ENCODE results near the gene PANK1.
A peak's percentile ranks its signal among the peaks of the same experiment; 100 is the strongest.
"Not testable (repeated sequence)": the region's sequence is repeated elsewhere in the genome, so short reads cannot be mapped to it uniquely, and the experiment has no call there.

Gene PANK1

DNA sequence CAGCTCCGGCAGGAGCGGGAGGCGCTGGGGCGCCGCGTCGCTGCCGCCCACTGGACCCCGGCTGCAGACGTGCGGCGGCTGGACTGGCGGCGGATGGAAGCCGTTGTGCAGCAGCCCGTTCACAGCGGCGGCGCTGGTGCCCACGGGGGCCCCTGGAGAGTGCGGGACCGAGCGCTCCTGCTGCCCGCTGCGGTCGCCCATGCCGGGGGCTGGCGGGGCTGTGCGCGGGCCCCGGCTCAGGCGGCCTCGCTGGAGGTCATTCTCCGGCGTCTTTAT, 413 bp downstream of the PANK1 start:
- DNase-seq (ENCODE audit: insufficient read length, low spot score) (no peak), FAIRE-seq (no peak)
- no peak for TF ChIP-seq POLR2A (IDR thresholded peaks at IDR 0.05; ENCODE audit: low read depth, low read length)

GRCh38 chr10:89643812-89644690, 991 bp downstream of the PANK1 start:
- peak; percentile 96 for TF ChIP-seq POLR2A (IDR thresholded peaks at IDR 0.05; ENCODE audit: low read depth, low read length)
- FAIRE-seq (peak; percentile 100), DNase-seq (ENCODE audit: insufficient read length, low spot score) (peak; percentile 92)

- DNase-seq (ENCODE audit: insufficient read length, low spot score) = no peak
- TF ChIP-seq POLR2A (IDR thresholded peaks at IDR 0.05; ENCODE audit: low read depth, low read length) = no peak
- FAIRE-seq = peak; percentile 38
Measured at GRCh38 chr10:89643431-89643811, 1.6 kb downstream of the PANK1 start.

DNA sequence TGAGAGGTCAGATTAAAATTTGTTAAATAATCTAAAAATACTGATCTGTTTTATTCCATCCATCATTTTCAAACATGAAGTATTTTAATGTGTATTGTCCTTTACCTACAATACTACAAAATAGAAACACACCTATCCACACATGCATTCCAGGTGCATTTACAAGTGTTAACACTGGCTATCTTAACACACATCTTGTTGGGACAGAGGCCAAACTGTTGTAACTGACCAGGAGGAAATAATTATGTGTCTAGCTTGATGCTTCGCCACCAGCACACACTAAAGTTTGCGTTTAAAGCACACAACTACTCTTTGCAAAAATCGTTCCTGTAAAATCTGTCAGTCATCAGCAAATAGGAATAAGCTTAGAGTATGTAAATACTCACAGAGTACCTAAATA, 2.8 kb downstream of the PANK1 start:
- TF ChIP-seq POLR2A (IDR thresholded peaks at IDR 0.05; ENCODE audit: low read depth, low read length) = no peak
- FAIRE-seq (peak; percentile 36), DNase-seq (ENCODE audit: insufficient read length, low spot score) (no peak)

DNA sequence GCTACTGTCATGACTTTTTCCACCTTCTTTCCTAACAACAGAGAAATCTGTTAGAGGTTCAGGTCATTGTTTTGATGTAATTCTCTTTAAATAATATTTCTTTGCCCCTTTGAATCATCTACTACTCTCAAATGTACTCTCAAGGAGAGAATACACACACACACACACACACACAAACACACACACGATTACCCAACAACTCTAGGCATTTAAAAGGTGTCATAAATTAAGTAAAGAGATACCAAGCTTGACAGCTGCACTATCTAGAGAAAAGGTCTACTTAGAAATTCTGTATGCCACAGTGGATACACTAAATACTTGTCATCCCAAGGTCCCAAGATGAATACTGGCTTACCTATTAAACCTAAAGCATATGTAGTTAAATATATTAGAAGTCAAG, 4.8 kb downstream of the PANK1 start:
- DNase-seq (ENCODE audit: insufficient read length, low spot score) = no peak
- FAIRE-seq = no peak
- no peak for TF ChIP-seq POLR2A (IDR thresholded peaks at IDR 0.05; ENCODE audit: low read depth, low read length)

DNA sequence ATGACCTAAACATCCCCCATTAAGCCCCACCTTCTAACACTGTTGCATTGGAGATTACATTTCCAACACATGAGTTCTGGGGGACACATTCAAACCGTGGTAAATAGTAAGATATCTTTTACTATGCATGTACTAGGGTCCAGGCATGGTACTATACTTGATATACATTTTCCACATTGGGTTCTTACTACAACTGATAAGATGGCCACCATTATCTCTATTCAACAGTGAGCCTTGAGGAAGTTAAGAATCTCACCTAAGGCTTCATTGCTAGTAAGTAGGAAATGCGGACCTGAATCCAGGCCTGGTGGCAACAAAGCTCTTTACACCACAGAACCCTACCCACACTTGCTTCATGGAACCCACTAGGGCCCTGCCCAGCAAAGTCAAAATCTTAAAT, 5.7 kb downstream of the PANK1 start:
- DNase-seq (ENCODE audit: insufficient read length, low spot score) (no peak), FAIRE-seq (no peak)
- TF ChIP-seq POLR2A (IDR thresholded peaks at IDR 0.05; ENCODE audit: low read depth, low read length) = no peak

GRCh38 chr10:89637113-89637512, 7.9 kb downstream of the PANK1 start:
- no peak for TF ChIP-seq POLR2A (IDR thresholded peaks at IDR 0.05; ENCODE audit: low read depth, low read length)
- FAIRE-seq (peak; percentile 23), DNase-seq (ENCODE audit: insufficient read length, low spot score) (no peak)

DNA sequence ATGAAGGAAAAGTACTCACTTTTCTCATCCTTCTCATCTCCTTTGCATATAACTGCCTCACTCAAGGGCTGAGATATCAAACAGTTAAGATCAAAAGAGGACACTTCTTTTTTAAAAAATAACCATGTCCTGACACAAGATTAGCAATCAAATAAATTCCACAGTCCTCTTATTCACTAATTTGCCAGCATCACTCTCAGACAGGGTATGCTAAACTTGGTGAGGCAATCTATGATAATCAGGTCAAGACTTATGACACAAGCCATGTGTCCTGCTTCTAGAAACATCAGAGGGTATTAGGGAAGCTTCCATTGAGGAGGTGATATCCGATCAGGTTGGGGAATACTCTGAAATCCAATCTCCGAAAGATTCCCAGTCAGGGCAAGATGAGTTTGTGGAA, 10.4 kb downstream of the PANK1 start:
- peak; percentile 36 for FAIRE-seq
- no peak for TF ChIP-seq POLR2A (IDR thresholded peaks at IDR 0.05; ENCODE audit: low read depth, low read length)
- DNase-seq (ENCODE audit: insufficient read length, low spot score) = no peak

- peak; percentile 88 for FAIRE-seq
- DNase-seq (ENCODE audit: insufficient read length, low spot score) = no peak
- no peak for TF ChIP-seq POLR2A (IDR thresholded peaks at IDR 0.05; ENCODE audit: low read depth, low read length)
Measured at GRCh38 chr10:89633484-89633883, 11.6 kb downstream of the PANK1 start.

- TF ChIP-seq POLR2A (IDR thresholded peaks at IDR 0.05; ENCODE audit: low read depth, low read length) = no peak
- FAIRE-seq (no peak), DNase-seq (ENCODE audit: insufficient read length, low spot score) (no peak)
Measured at GRCh38 chr10:89632824-89633223, 12.2 kb downstream of the PANK1 start.

DNA sequence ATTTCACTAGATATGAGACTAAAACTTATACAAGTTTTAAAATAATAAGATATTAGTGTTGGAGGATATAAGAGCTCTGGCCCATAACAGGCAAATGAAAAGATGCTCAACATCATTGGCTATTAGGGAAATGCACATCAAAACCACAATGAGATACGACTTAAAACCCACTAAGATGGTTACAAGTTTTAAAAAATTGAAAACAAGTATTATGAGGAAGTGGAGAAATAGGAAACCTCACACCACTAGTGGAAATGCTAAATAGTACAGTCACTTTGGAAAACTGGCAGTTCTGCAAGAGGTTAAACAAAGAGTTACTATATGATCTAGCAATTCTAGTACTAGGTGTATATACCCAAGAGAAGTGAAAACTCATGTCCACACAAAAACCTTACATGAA, 17.2 kb downstream of the PANK1 start:
- FAIRE-seq (no peak), DNase-seq (ENCODE audit: insufficient read length, low spot score) (no peak)
- no peak for TF ChIP-seq POLR2A (IDR thresholded peaks at IDR 0.05; ENCODE audit: low read depth, low read length)

DNA sequence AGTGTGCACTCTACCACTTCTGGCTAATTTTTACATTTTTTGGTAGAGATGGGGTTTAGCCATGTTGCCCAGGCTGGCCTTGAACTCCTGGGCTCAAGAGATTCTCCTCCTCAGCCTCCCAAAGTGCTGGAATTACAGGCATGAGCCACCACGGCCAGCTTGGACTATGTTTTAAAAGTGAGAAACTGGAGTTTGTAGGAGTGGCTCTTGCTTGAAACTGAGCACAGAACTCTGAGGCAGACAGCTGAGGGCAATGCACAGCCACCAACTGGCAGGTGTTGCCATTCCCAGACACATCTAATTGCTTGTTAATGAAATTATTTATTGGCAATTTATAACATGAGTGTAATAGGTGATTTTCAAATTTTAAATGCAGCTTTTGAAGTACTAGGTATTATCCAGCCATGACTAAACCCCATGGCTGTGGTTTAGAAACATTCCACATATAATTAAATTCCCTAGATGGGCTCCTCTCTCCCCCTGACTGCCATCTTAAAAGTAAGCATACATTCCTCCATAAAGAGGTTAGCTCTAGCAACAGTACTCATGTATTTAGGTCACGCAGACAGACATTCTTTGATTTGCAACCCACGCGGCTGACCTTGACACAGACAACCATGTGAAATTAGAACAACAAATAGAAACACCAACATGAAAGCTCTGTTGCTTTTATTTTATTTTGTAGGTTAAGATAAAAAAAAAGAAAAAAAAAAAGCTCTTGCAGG, 19.8 kb downstream of the PANK1 start:
- TF ChIP-seq POLR2A (IDR thresholded peaks at IDR 0.05; ENCODE audit: low read depth, low read length) = no peak
- no peak for DNase-seq (ENCODE audit: insufficient read length, low spot score)
- no peak for FAIRE-seq

DNA sequence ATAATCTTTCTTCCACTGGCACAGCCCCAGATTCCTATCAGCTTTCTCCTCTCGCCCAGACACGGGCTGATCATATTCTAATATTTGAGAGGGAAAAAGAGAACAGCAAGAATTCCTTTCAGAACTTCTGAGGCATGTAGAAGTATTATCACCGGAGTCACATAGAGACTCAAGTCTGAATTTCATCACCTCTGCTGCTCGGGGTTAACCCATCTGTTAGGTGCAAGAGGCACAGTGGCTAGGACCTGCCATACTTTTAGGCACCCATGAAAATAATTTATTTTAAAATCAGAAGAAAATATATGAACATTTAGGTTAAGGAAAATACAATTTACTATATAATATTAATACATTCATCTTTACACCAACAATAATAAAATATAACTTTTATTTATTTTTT, 21.0 kb downstream of the PANK1 start:
- TF ChIP-seq POLR2A (IDR thresholded peaks at IDR 0.05; ENCODE audit: low read depth, low read length) = no peak
- FAIRE-seq (no peak), DNase-seq (ENCODE audit: insufficient read length, low spot score) (no peak)

DNA sequence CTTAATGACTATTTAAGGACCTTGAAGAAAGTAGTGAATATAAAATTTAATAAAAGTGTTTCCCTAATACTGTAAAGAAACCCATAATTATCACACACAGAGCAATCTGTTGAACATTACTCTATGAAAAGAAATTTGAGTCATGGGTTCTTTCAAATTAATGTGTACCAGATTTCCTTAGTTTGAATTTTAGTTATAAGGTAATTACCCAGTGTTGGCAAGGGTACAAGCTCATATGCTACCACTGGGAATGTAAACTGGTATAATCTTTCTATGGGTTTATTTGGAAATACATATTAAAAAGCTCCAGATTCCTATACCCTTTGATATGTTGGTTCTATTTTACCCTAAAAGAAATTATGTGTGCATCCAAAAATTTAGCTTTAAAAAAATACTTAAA, 22.9 kb downstream of the PANK1 start:
- FAIRE-seq = no peak
- DNase-seq (ENCODE audit: insufficient read length, low spot score) = no peak
- TF ChIP-seq POLR2A (IDR thresholded peaks at IDR 0.05; ENCODE audit: low read depth, low read length) = no peak

GRCh38 chr10:89621438-89621837, 23.6 kb downstream of the PANK1 start:
- no peak for DNase-seq (ENCODE audit: insufficient read length, low spot score)
- no peak for FAIRE-seq
- no peak for TF ChIP-seq POLR2A (IDR thresholded peaks at IDR 0.05; ENCODE audit: low read depth, low read length)

- not testable (repeated sequence) for DNase-seq (ENCODE audit: insufficient read length, low spot score); FAIRE-seq
Measured at GRCh38 chr10:89620296-89620695, 24.7 kb downstream of the PANK1 start.
